Measurements from ENCODE around the gene CCDC82.
"Not testable (repeated sequence)": the region's sequence is repeated elsewhere in the genome, so short reads cannot be mapped to it uniquely, and the experiment has no call there.

Gene CCDC82

GRCh38 chr11:96389720-96390487, at the start of gene CCDC82, which contains the start of gene JRKL:
Gene CCDC82, minus strand, starts transcription at chr11:96389912. Its CDS starts 5,165 bp downstream, at chr11:96384747.
Gene JRKL, plus strand, starts transcription at chr11:96390013. Its CDS starts 637 bp downstream, at chr11:96390650.
- DNase-seq (ENCODE audit: low spot score): peak; percentile 96

GRCh38 chr11:96432654-96433053, 42.9 kb upstream of the CCDC82 start:
- DNase-seq (ENCODE audit: low spot score): not testable (repeated sequence)

- no peak for DNase-seq (ENCODE audit: low spot score)
Measured at GRCh38 chr11:96430668-96431067, 41.0 kb upstream of the CCDC82 start.

- DNase-seq (ENCODE audit: low spot score): no peak
Measured at GRCh38 chr11:96424693-96425092, 35.0 kb upstream of the CCDC82 start.

GRCh38 chr11:96413408-96413807, 23.7 kb upstream of the CCDC82 start:
- no peak for DNase-seq (ENCODE audit: low spot score)

- DNase-seq (ENCODE audit: low spot score): no peak
Measured at GRCh38 chr11:96412761-96413381, 23.2 kb upstream of the CCDC82 start.

- DNase-seq (ENCODE audit: low spot score): not testable (repeated sequence)
Measured at GRCh38 chr11:96411412-96411811, 21.7 kb upstream of the CCDC82 start.

GRCh38 chr11:96400697-96401096, 11.0 kb upstream of the CCDC82 start:
- no peak for DNase-seq (ENCODE audit: low spot score)

- DNase-seq (ENCODE audit: low spot score): no peak
Measured at GRCh38 chr11:96397863-96398262, 8.2 kb upstream of the CCDC82 start.

- no peak for DNase-seq (ENCODE audit: low spot score)
Measured at GRCh38 chr11:96396637-96397036, 6.9 kb upstream of the CCDC82 start.

GRCh38 chr11:96394773-96395172, 5.1 kb upstream of the CCDC82 start:
- DNase-seq (ENCODE audit: low spot score): no peak

- DNase-seq (ENCODE audit: low spot score): peak; percentile 64
Measured at GRCh38 chr11:96393753-96394348, 4.1 kb upstream of the CCDC82 start.

GRCh38 chr11:96391698-96392307, 2.1 kb upstream of the CCDC82 start:
- no peak for DNase-seq (ENCODE audit: low spot score)

GRCh38 chr11:96390488-96390792, 728 bp upstream of the CCDC82 start:
- no peak for DNase-seq (ENCODE audit: low spot score)

- peak; percentile 84 for DNase-seq (ENCODE audit: low spot score)
Measured at GRCh38 chr11:96388891-96389719, 607 bp downstream of the CCDC82 start.

- DNase-seq (ENCODE audit: low spot score): no peak
Measured at GRCh38 chr11:96385187-96385586, 4.5 kb downstream of the CCDC82 start.

- no peak for DNase-seq (ENCODE audit: low spot score)
Measured at GRCh38 chr11:96384156-96384555, 5.6 kb downstream of the CCDC82 start.

- no peak for DNase-seq (ENCODE audit: low spot score)
Measured at GRCh38 chr11:96376796-96377195, 12.9 kb downstream of the CCDC82 start.

- no peak for DNase-seq (ENCODE audit: low spot score)
Measured at GRCh38 chr11:96373826-96374225, 15.9 kb downstream of the CCDC82 start.

- DNase-seq (ENCODE audit: low spot score): no peak
Measured at GRCh38 chr11:96367342-96367741, 22.4 kb downstream of the CCDC82 start.

GRCh38 chr11:96366024-96366423, 23.7 kb downstream of the CCDC82 start:
- no peak for DNase-seq (ENCODE audit: low spot score)

- no peak for DNase-seq (ENCODE audit: low spot score)
Measured at GRCh38 chr11:96365493-96365892, 24.2 kb downstream of the CCDC82 start.
